Measurements from ENCODE around the gene MED29.

The MED29 gene

GRCh38 chr19:39399668-39400050, 8.5 kb downstream of the MED29 start:
- Histone ChIP-seq H3K4me3 (ENCODE audit: extremely low read depth, insufficient read depth, low read length, poor library complexity, severe bottlenecking) (no peak overlapping the region), H3K27ac (ENCODE audit: low read depth, low read length, severe bottlenecking) (no peak overlapping the region), H3K9me3 (ENCODE audit: control insufficient read depth, low read length) (no peaks in the 10 kb centered on the region), H3K36me3 (ENCODE audit: control insufficient read depth, insufficient read depth, low read length) (peaks cover 18% of the 10 kb centered on the region), H3K4me1 (ENCODE audit: control insufficient read depth, insufficient read depth, low read length, poor library complexity, severe bottlenecking) (peaks cover 36% of the 10 kb centered on the region)
- 100% methylated on average over 1 to 2 of the region's 4 CpGs for WGBS, 2 experiments (ENCODE audit: insufficient coverage in 2 of 2)

GRCh38 chr19:39400061-39400460, 8.9 kb downstream of the MED29 start:
- Histone ChIP-seq H3K36me3 (ENCODE audit: control insufficient read depth, insufficient read depth, low read length) (peaks cover 17% of the 10 kb centered on the region), H3K4me3 (ENCODE audit: extremely low read depth, insufficient read depth, low read length, poor library complexity, severe bottlenecking) (no peak overlapping the region), H3K9me3 (ENCODE audit: control insufficient read depth, low read length) (no peaks in the 10 kb centered on the region), H3K4me1 (ENCODE audit: control insufficient read depth, insufficient read depth, low read length, poor library complexity, severe bottlenecking) (peaks cover 40% of the 10 kb centered on the region), H3K27ac (ENCODE audit: low read depth, low read length, severe bottlenecking) (no peak overlapping the region)
- 95 to 97% methylated on average over 3 of the region's 4 CpGs for WGBS, 2 experiments (ENCODE audit: insufficient coverage in 2 of 2)

- WGBS, 2 experiments (ENCODE audit: insufficient coverage in 2 of 2), result 90 to 97% methylated on average over 4 of the region's 4 CpGs
- no peaks in the 10 kb centered on the region for H3K9me3 ChIP-seq (ENCODE audit: control insufficient read depth, low read length)
- H3K4me3 ChIP-seq (ENCODE audit: extremely low read depth, insufficient read depth, low read length, poor library complexity, severe bottlenecking), result no peak overlapping the region
- peaks cover 9% of the 10 kb centered on the region for H3K36me3 ChIP-seq (ENCODE audit: control insufficient read depth, insufficient read depth, low read length)
- peaks cover 49% of the 10 kb centered on the region for H3K4me1 ChIP-seq (ENCODE audit: control insufficient read depth, insufficient read depth, low read length, poor library complexity, severe bottlenecking)
- H3K27ac ChIP-seq (ENCODE audit: low read depth, low read length, severe bottlenecking), result peak overlapping the region; percentile 100
Measured at GRCh38 chr19:39401070-39401548, 9.9 kb downstream of the MED29 start.

GRCh38 chr19:39401549-39402345, 10.6 kb downstream of the MED29 start:
- Histone ChIP-seq H3K36me3 (ENCODE audit: control insufficient read depth, insufficient read depth, low read length) (peaks cover 9% of the 10 kb centered on the region), H3K4me1 (ENCODE audit: control insufficient read depth, insufficient read depth, low read length, poor library complexity, severe bottlenecking) (peaks cover 49% of the 10 kb centered on the region), H3K9me3 (ENCODE audit: control insufficient read depth, low read length) (no peaks in the 10 kb centered on the region), H3K4me3 (ENCODE audit: extremely low read depth, insufficient read depth, low read length, poor library complexity, severe bottlenecking) (peak overlapping the region; percentile 39), H3K27ac (ENCODE audit: low read depth, low read length, severe bottlenecking) (peak overlapping the region; percentile 100)
- 80 to 85% methylated on average over 13 to 17 of the region's 25 CpGs for WGBS, 2 experiments (ENCODE audit: insufficient coverage in 2 of 2)

GRCh38 chr19:39402346-39403300, 11.4 kb downstream of the MED29 start:
- Histone ChIP-seq H3K4me1 (ENCODE audit: control insufficient read depth, insufficient read depth, low read length, poor library complexity, severe bottlenecking) (peaks cover 49% of the 10 kb centered on the region), H3K36me3 (ENCODE audit: control insufficient read depth, insufficient read depth, low read length) (peaks cover 9% of the 10 kb centered on the region), H3K9me3 (ENCODE audit: control insufficient read depth, low read length) (no peaks in the 10 kb centered on the region), H3K4me3 (ENCODE audit: extremely low read depth, insufficient read depth, low read length, poor library complexity, severe bottlenecking) (peak overlapping the region; percentile 39), H3K27ac (ENCODE audit: low read depth, low read length, severe bottlenecking) (peak overlapping the region; percentile 100)
- WGBS, 2 experiments (ENCODE audit: insufficient coverage in 2 of 2), result 6 to 13% methylated on average over 35 to 45 of the region's 59 CpGs

- H3K27ac ChIP-seq (ENCODE audit: low read depth, low read length, severe bottlenecking), result peak overlapping the region; percentile 100
Measured at GRCh38 chr19:39403331-39404312, 12.4 kb downstream of the MED29 start.

GRCh38 chr19:39405261-39405957, 14.2 kb downstream of the MED29 start:
- no peak overlapping the region for H3K27ac ChIP-seq (ENCODE audit: low read depth, low read length, severe bottlenecking)
- no peak overlapping the region for H3K4me3 ChIP-seq (ENCODE audit: extremely low read depth, insufficient read depth, low read length, poor library complexity, severe bottlenecking)
- 95% methylated on average over 10 to 11 of the region's 17 CpGs for WGBS, 2 experiments (ENCODE audit: insufficient coverage in 2 of 2)
- H3K36me3 ChIP-seq (ENCODE audit: control insufficient read depth, insufficient read depth, low read length), result peaks cover 13% of the 10 kb centered on the region
- peaks cover 60% of the 10 kb centered on the region for H3K4me1 ChIP-seq (ENCODE audit: control insufficient read depth, insufficient read depth, low read length, poor library complexity, severe bottlenecking)
- H3K9me3 ChIP-seq (ENCODE audit: control insufficient read depth, low read length), result no peaks in the 10 kb centered on the region

More at GRCh38 chr19:39403331-39404312, 12.4 kb downstream of the MED29 start:
- peaks cover 48% of the 10 kb centered on the region for H3K4me1 ChIP-seq (ENCODE audit: control insufficient read depth, insufficient read depth, low read length, poor library complexity, severe bottlenecking)
- H3K9me3 ChIP-seq (ENCODE audit: control insufficient read depth, low read length), result no peaks in the 10 kb centered on the region
- WGBS, 2 experiments (ENCODE audit: insufficient coverage in 2 of 2), result 0 to 1% methylated on average over 21 to 39 of the region's 43 CpGs
- H3K4me3 ChIP-seq (ENCODE audit: extremely low read depth, insufficient read depth, low read length, poor library complexity, severe bottlenecking), result peak overlapping the region; percentile 39
- peaks cover 19% of the 10 kb centered on the region for H3K36me3 ChIP-seq (ENCODE audit: control insufficient read depth, insufficient read depth, low read length)

GRCh38 chr19:39405958-39406655, 14.9 kb downstream of the MED29 start:
- Histone ChIP-seq H3K9me3 (ENCODE audit: control insufficient read depth, low read length) (no peaks in the 10 kb centered on the region), H3K4me3 (ENCODE audit: extremely low read depth, insufficient read depth, low read length, poor library complexity, severe bottlenecking) (peak overlapping the region; percentile 89), H3K27ac (ENCODE audit: low read depth, low read length, severe bottlenecking) (no peak overlapping the region), H3K4me1 (ENCODE audit: control insufficient read depth, insufficient read depth, low read length, poor library complexity, severe bottlenecking) (peaks cover 61% of the 10 kb centered on the region), H3K36me3 (ENCODE audit: control insufficient read depth, insufficient read depth, low read length) (peaks cover 13% of the 10 kb centered on the region)
- WGBS, 2 experiments (ENCODE audit: insufficient coverage in 2 of 2), result 33 to 58% methylated on average over 8 to 12 of the region's 22 CpGs

GRCh38 chr19:39406656-39407409, 15.7 kb downstream of the MED29 start, which contains the start of gene ZFP36:
Gene ZFP36 (plus strand): TSS chr19:39406847. CDS start chr19:39406905, 58 bp downstream.
- Histone ChIP-seq H3K36me3 (ENCODE audit: control insufficient read depth, insufficient read depth, low read length) (peaks cover 13% of the 10 kb centered on the region), H3K4me1 (ENCODE audit: control insufficient read depth, insufficient read depth, low read length, poor library complexity, severe bottlenecking) (peaks cover 59% of the 10 kb centered on the region), H3K27ac (ENCODE audit: low read depth, low read length, severe bottlenecking) (no peak within 1 kb of the TSS), H3K4me3 (ENCODE audit: extremely low read depth, insufficient read depth, low read length, poor library complexity, severe bottlenecking) (peak within 1 kb of the TSS; percentile 89), H3K9me3 (ENCODE audit: control insufficient read depth, low read length) (no peaks in the 10 kb centered on the region)
- 0 to 1% methylated on average over 40 to 47 of the region's 56 CpGs for WGBS, 2 experiments (ENCODE audit: insufficient coverage in 2 of 2)
